Common myeloid progenitor, CD34-positive (primary cell): ENCODE results near the gene SLC9A5.

Experiments
- CTCF ChIA-PET: fragments of 350-600 bp; sonication (Branson Sonifier 250); formaldehyde crosslinking; loops from one replicate; lab custom pipeline; 2021; ENCODE audit warnings: antibody characterized with exemption; lab: Charles Lee
- POLR2A ChIA-PET: fragments of 350-600 bp; sonication (Branson Sonifier 250); formaldehyde crosslinking; loops from one replicate; lab custom pipeline; 2021; ENCODE audit warnings: antibody characterized with exemption; lab: Charles Lee
- DNase-seq, 3 donors: peaks; one replicate each; pipeline versions ENCODE4 v3.0.0 to v3.0.0-alpha.2; 2013
- H3K27ac ChIP-seq, 2 experiments: 1 replicate in 1 of 2; 2 replicates in 1 of 2; pipeline ENCODE4 v1.7.0; 2013; ENCODE audit warnings: inconsistent platforms in 2 of 2, low read length in 2 of 2, mild to moderate bottlenecking in 2 of 2, low read depth in 1 of 2, moderate library complexity in 1 of 2; ENCODE audit not compliant: severe bottlenecking in 2 of 2, insufficient read depth in 1 of 2, poor library complexity in 1 of 2
- H3K27me3 ChIP-seq, 5 experiments: replicated peaks in 2 of 5; 1 replicate in 3 of 5; 2 replicates in 2 of 5; pipeline versions ENCODE4 v1.6.1 to v1.7.0; 2013; ENCODE audit warnings: low read length in 4 of 5, mild to moderate bottlenecking in 2 of 5, moderate library complexity in 2 of 5, inconsistent platforms in 1 of 5; ENCODE audit not compliant: insufficient read depth in 5 of 5, control insufficient read depth in 4 of 5
- H3K36me3 ChIP-seq, 4 experiments: 1 replicate in 2 of 4; 2 replicates in 2 of 4; pipeline versions ENCODE4 v1.6.1 to v1.7.0; 2013; ENCODE audit warnings: low read length in 3 of 4, control low read depth in 1 of 4, mild to moderate bottlenecking in 1 of 4; ENCODE audit not compliant: control insufficient read depth in 4 of 4, insufficient read depth in 4 of 4
- H3K4me1 ChIP-seq, 4 experiments: 1 replicate in 3 of 4; 2 replicates in 1 of 4; pipeline versions ENCODE4 v1.6.1 to v1.7.1; 2013; ENCODE audit warnings: low read length in 3 of 4, mild to moderate bottlenecking in 3 of 4, control low read depth in 1 of 4, inconsistent platforms in 1 of 4, moderate library complexity in 1 of 4; ENCODE audit not compliant: control insufficient read depth in 4 of 4, insufficient read depth in 4 of 4; ENCODE audit errors: control extremely low read depth in 1 of 4
- H3K4me3 ChIP-seq, 7 experiments: 1 replicate in 4 of 7; 2 replicates in 3 of 7; pipeline versions ENCODE4 v1.5.1 to v1.7.0; 2013; ENCODE audit warnings: mild to moderate bottlenecking in 7 of 7, low read length in 6 of 7, moderate library complexity in 6 of 7, inconsistent platforms in 2 of 7, low read depth in 2 of 7, control low read depth in 1 of 7; ENCODE audit not compliant: insufficient read depth in 4 of 7, control insufficient read depth in 1 of 7; ENCODE audit errors: extremely low read depth in 1 of 7
- H3K9me3 ChIP-seq, 5 experiments: 1 replicate in 4 of 5; 2 replicates in 1 of 5; pipeline versions ENCODE4 v1.6.1 to v1.7.1; 2013; ENCODE audit warnings: low read length in 4 of 5, mild to moderate bottlenecking in 2 of 5, inconsistent platforms in 1 of 5, low read depth in 1 of 5, moderate library complexity in 1 of 5; ENCODE audit not compliant: control insufficient read depth in 4 of 5, insufficient read depth in 2 of 5; ENCODE audit errors: control extremely low read depth in 1 of 5
- WGBS: methylation state at CpG from one replicate; pipeline ENCODE4 v1.1.5; 2013; ENCODE audit not compliant: insufficient coverage; 5-methylcytosine and 5-hydroxymethylcytosine counted together

Gene SLC9A5

GRCh38 chr16:67202426-67202825, 46.4 kb upstream of the SLC9A5 start:
- H3K4me1 ChIP-seq: peaks cover 0 to 3% (median 0%) of the 10 kb centered on the region in 4 experiments
- no peaks in the 10 kb centered on the region for H3K9me3 ChIP-seq
- no peak overlapping the region for H3K27ac ChIP-seq
- H3K36me3 ChIP-seq: peaks cover 6 to 63% (median 36%) of the 10 kb centered on the region in 4 experiments
- ChIA-PET POLR2A (interaction anchor here (1.3 kb wide), 1 partner anchor 15 kb away, joined by 3 read pairs; no protein-coding TSS in a partner anchor), CTCF (interaction anchor here (1.1 to 1.8 kb wide), 4 partner anchors 8 to 46 kb away, joined by 3 to 7 read pairs (median 4); partner anchors contain the start of gene SLC9A5)
- H3K4me3 ChIP-seq: no peak overlapping the region
- 97% methylated on average over 12 of the region's 12 CpGs for WGBS
- DNase-seq: no peak
- H3K27me3 ChIP-seq: no peaks in the 10 kb centered on the region

- POLR2A ChIA-PET: interaction anchor here (1.3 kb wide), 1 partner anchor 14 kb away, joined by 3 read pairs; no protein-coding TSS in a partner anchor
- H3K36me3 ChIP-seq: peaks cover 3 to 57% (median 32%) of the 10 kb centered on the region in 4 experiments
Observed at GRCh38 chr16:67202956-67203493, 45.8 kb upstream of the SLC9A5 start.

GRCh38 chr16:67204076-67204475, 44.7 kb upstream of the SLC9A5 start:
- Histone ChIP-seq H3K27ac (no peak overlapping the region), H3K4me3 (no peak overlapping the region), H3K27me3 (no peaks in the 10 kb centered on the region), H3K4me1 (no peaks in the 10 kb centered on the region), H3K36me3 (peaks cover 2 to 52% (median 30%) of the 10 kb centered on the region in 4 experiments), H3K9me3 (no peaks in the 10 kb centered on the region)
- CTCF ChIA-PET: interaction anchor here (1.2 to 4.0 kb wide), 2 partner anchors 10 kb away, joined by 5 to 17 read pairs; partner anchors contain the start of gene E2F4
- 69% methylated on average over 4 of the region's 4 CpGs for WGBS
- POLR2A ChIA-PET: interaction anchor here (0.5 kb wide), 1 partner anchor 641 kb away, joined by 3 read pairs; no protein-coding TSS in a partner anchor
- DNase-seq: no peak

More at GRCh38 chr16:67202956-67203493, 45.8 kb upstream of the SLC9A5 start:
- CTCF ChIA-PET: interaction anchor here (0.5 to 4.0 kb wide), 5 partner anchors 8 to 610 kb away, joined by 3 to 17 read pairs (median 6); partner anchors contain the start of gene E2F4
- DNase-seq: peak in 1 of 3 donors; percentile 40
- no peak overlapping the region for H3K27ac ChIP-seq
- WGBS: 93% methylated on average over 18 of the region's 23 CpGs
- H3K4me3 ChIP-seq: no peak overlapping the region
- peaks cover 0 to under 1% (median 0%) of the 10 kb centered on the region in 4 experiments for H3K4me1 ChIP-seq
- H3K9me3 ChIP-seq: no peaks in the 10 kb centered on the region
- H3K27me3 ChIP-seq: no peaks in the 10 kb centered on the region

GRCh38 chr16:67206129-67206837, 42.5 kb upstream of the SLC9A5 start:
- POLR2A ChIA-PET: no interaction called here
- no peaks in the 10 kb centered on the region for H3K27me3 ChIP-seq
- H3K27ac ChIP-seq: no peak overlapping the region
- DNase-seq: no peak
- H3K4me3 ChIP-seq: no peak overlapping the region
- H3K4me1 ChIP-seq: no peaks in the 10 kb centered on the region
- WGBS: 99% methylated on average over 8 of the region's 8 CpGs
- CTCF ChIA-PET: interaction anchor here (1.0 to 4.0 kb wide), 2 partner anchors 12 to 21 kb away, joined by 3 to 17 read pairs; partner anchors contain the start of gene E2F4
- peaks cover 2 to 42% (median 28%) of the 10 kb centered on the region in 4 experiments for H3K36me3 ChIP-seq
- H3K9me3 ChIP-seq: no peaks in the 10 kb centered on the region

- Histone ChIP-seq H3K27ac (no peak overlapping the region), H3K27me3 (no peaks in the 10 kb centered on the region), H3K4me1 (no peaks in the 10 kb centered on the region), H3K4me3 (no peak overlapping the region), H3K36me3 (peaks cover 2 to 37% (median 25%) of the 10 kb centered on the region in 4 experiments), H3K9me3 (no peaks in the 10 kb centered on the region)
- ChIA-PET CTCF (interaction anchor here (1.0 to 4.0 kb wide), 2 partner anchors 13 to 21 kb away, joined by 3 to 17 read pairs; partner anchors contain the start of gene E2F4), POLR2A (no interaction called here)
- no peak for DNase-seq
- whole genome bisulfite sequencing: 100% methylated on average over 3 of the region's 3 CpGs
Observed at GRCh38 chr16:67206838-67207248, 41.9 kb upstream of the SLC9A5 start.

- POLR2A ChIA-PET: no interaction called here
- H3K4me1 ChIP-seq: no peaks in the 10 kb centered on the region
- no peaks in the 10 kb centered on the region for H3K9me3 ChIP-seq
- no peak overlapping the region for H3K27ac ChIP-seq
- 98% methylated on average over 17 of the region's 21 CpGs for WGBS
- no peak overlapping the region for H3K4me3 ChIP-seq
- DNase-seq: no peak
- CTCF ChIA-PET: interaction anchor here (2.4 kb wide), 1 partner anchor 9 kb away, joined by 12 read pairs; the partner anchor contains the start of gene ELMO3
- H3K36me3 ChIP-seq: peaks cover 0 to 30% (median 20%) of the 10 kb centered on the region in 4 experiments
- no peaks in the 10 kb centered on the region for H3K27me3 ChIP-seq
Observed at GRCh38 chr16:67207249-67208091, 41.3 kb upstream of the SLC9A5 start.
